Esophagus squamous epithelium (tissue), 4 donors: Measurements from ENCODE around the gene GRIK4.

Experiments
- POLR2A ChIP-seq, 4 donors: fragments of 450-650 bp; IDR thresholded peaks; one replicate each; pipeline ENCODE4 v1.6.1; 2017; ENCODE audit warnings: antibody characterized with exemption in 4 of 4, mild to moderate bottlenecking in 4 of 4, moderate library complexity in 3 of 4
- TF ChIP-seq, protein P1 (sequence below), 6 experiments: fragments of 450-650 bp in 4 of 6; fragments of 200-600 bp in 2 of 6; sonication (generic) in 2 of 6; IDR thresholded peaks; one replicate each; pipeline ENCODE4 v1.5.1; 2016 to 2019; ENCODE audit warnings: antibody characterized with exemption in 6 of 6, mild to moderate bottlenecking in 4 of 6, moderate library complexity in 4 of 6

GRCh38 chr11:120489799-120490198 lies 21.7 kb upstream of the GRIK4 start:
- TF ChIP-seq, protein P1, sequence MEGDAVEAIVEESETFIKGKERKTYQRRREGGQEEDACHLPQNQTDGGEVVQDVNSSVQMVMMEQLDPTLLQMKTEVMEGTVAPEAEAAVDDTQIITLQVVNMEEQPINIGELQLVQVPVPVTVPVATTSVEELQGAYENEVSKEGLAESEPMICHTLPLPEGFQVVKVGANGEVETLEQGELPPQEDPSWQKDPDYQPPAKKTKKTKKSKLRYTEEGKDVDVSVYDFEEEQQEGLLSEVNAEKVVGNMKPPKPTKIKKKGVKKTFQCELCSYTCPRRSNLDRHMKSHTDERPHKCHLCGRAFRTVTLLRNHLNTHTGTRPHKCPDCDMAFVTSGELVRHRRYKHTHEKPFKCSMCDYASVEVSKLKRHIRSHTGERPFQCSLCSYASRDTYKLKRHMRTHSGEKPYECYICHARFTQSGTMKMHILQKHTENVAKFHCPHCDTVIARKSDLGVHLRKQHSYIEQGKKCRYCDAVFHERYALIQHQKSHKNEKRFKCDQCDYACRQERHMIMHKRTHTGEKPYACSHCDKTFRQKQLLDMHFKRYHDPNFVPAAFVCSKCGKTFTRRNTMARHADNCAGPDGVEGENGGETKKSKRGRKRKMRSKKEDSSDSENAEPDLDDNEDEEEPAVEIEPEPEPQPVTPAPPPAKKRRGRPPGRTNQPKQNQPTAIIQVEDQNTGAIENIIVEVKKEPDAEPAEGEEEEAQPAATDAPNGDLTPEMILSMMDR (IDR thresholded peaks at IDR 0.05): no peak
- TF ChIP-seq POLR2A (IDR thresholded peaks at IDR 0.05): no peak
